ENCODE data around the gene SCAMP1.
"Not testable (repeated sequence)": the region's sequence is repeated elsewhere in the genome, so short reads cannot be mapped to it uniquely, and the experiment has no call there.

SCAMP1 gene, protein sequence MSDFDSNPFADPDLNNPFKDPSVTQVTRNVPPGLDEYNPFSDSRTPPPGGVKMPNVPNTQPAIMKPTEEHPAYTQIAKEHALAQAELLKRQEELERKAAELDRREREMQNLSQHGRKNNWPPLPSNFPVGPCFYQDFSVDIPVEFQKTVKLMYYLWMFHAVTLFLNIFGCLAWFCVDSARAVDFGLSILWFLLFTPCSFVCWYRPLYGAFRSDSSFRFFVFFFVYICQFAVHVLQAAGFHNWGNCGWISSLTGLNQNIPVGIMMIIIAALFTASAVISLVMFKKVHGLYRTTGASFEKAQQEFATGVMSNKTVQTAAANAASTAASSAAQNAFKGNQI

DNA sequence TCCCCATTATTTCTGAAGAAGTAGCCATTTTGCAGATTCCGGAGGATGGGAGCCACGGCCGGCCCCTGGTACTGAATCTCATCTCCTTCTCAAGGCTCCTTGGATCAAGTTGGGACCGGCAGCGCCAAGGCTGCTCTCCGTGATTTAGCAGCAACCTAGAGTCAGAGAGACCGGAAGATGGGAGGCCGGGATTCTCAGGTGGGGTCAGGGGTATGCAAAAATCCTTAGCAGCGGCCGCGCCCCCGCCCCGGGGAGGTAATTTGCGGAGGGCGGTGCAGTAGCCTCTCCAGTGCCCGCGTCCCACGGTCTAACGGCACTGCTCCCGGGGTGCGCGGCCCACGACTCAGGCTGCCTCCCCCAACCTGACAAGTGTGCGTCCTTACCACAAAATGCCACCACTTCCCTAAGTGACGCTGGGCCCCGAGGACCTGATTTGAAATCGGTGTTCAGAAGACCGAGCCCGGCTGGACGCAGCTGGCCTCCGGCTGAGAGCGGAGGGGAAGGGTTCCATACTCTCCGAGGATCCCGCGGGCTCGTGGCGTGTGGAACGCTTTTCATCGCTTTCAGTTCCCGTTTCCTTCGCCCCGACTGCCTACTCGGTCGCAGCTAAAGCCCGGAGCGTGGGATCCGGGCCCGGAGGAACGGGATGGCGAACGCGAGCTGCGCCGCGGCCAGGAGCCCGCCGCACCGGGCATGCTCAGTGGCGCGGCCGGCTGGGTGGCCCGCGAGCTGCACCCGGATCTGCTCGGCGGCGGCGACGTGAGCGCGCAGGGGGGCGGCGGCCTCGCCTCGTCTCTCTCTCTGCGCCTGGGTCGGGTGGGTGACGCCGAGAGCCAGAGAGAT, at the start of gene SCAMP1:
SCAMP1 (plus strand) TSS at position 787 of the 843 bp plus-strand sequence; CDS start at position 842, 55 bp downstream.
- DNase-seq (ENCODE audit: low read depth): peak; percentile 69

DNA sequence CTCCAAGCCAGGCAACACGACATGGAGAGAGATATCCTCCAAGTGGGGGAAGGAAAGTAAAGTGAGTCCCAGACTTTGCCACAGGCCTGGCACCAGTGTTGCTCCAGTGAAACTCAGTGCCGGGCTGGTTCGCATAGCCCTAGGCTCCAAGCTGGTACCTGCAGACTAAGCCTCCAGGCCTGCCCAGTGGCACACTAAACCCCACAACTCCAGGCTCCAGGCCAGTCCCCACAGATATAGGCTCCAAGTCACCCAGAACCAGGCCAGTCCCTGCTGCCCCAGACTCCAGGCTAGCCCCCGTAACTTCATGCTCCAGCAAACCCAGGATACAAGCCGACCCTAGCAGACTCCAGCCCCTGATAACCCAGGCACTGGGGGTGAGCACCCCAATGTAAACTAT, 42.9 kb upstream of the SCAMP1 start:
- DNase-seq (ENCODE audit: low read depth): no peak

DNA sequence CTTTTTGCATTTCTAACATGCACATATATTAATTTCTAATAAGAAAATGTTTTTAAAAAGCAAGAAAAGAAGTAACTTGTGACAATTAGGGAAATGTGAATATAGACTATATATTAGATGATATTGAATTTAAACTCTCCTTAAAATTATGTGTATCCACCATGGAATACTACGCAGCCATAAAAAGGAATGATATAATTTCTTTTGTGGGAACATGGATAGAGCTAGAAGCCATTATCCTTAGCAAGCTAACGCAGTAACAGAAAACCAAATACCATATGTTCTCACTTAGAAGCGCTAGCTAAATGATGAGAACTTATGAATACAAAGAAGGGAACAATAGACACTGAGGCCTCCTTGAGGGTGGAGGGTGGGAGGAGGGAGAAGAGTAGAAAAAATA, 42.1 kb upstream of the SCAMP1 start:
- DNase-seq (ENCODE audit: low read depth): no peak

DNA sequence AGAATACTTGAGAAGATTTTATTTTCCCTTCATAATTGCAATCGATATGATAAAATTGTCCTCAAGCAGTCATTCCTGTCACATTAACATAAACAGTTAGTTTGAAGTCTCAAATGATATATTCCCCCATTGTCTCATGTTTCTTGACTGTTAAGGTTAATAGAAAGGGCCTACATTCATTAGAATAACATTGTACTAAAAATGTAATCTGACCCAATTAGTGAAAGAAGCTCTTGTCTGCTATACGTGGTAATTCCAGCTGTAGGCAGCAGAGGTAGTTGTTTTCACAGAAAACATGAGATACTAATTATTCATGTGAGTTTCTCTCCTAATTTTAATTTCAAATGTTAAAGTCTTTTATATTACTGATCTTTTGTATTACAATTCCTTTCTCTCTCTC, 40.0 kb upstream of the SCAMP1 start:
- no peak for DNase-seq (ENCODE audit: low read depth)

DNA sequence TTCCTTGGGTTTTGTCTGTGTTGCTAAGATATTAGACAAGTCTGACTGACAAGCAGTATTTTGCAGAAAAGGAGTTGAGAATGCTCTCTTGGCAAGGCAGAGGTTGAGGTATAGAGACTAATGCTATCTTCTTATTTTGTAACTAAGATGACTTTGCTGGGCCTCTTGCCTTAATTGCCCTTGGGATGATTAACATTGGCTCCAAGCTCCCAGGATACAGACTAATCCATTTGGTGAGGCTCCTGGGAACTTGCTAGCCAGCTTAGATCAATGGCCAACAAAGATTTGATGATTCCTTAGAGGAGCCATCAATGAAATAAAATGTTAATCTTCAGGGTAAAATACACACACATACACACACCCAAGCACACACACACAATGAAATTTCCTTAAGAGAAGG, 37.2 kb upstream of the SCAMP1 start:
- no peak for DNase-seq (ENCODE audit: low read depth)

DNA sequence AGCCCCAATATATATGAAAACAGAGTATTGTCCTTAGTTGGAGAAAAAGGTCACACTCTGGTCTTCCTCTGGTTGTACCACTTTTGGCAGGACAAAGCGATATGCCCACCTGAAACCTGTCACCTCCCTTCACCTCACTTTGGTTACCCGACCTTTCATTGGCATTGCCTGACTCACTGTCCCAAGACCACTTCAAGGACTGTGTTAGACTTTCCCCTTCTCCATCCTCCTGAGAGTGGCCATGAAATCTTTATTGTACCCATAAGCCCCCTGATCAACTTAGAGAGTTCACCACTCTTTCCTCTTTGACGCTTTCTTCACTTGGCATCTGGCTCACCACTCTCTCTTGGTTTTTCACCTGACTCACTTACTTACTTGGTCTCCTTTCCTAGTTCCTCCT, 33.5 kb upstream of the SCAMP1 start:
- no peak for DNase-seq (ENCODE audit: low read depth)

DNA sequence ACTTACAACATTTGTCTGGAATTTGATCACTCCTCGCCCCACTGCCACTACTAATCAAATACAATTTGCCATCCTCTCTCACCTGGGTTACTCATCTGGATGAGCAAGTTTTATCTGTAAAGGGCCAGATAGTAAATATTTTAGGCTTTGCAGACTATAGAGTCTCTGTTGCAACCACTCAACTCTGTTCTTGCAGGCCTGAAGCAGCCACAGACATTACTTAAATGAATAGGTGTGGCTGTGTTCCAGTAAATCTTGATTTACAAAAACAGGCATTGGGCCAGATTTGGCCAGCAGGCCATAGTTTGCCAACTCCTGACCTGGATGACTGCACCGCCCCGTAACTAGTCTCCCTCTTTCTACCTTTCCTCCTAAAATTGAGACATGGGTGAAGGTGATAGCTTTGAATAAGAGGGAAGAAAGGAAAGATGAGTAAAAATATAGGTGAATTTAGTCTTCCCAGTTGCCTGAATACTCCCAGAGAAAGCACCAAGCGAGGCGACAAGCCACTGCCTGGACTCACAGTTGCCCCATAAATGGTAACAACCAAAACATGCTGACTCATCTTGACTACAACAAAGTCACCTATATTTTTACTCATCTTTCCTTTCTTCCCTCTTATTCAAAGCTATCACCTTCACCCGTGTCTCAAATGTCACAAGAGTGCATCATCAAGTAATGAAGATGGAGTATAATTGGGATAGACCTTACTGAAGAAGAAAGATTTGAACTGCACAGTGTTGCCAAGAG, 32.5 kb upstream of the SCAMP1 start:
- no peak for DNase-seq (ENCODE audit: low read depth)

DNA sequence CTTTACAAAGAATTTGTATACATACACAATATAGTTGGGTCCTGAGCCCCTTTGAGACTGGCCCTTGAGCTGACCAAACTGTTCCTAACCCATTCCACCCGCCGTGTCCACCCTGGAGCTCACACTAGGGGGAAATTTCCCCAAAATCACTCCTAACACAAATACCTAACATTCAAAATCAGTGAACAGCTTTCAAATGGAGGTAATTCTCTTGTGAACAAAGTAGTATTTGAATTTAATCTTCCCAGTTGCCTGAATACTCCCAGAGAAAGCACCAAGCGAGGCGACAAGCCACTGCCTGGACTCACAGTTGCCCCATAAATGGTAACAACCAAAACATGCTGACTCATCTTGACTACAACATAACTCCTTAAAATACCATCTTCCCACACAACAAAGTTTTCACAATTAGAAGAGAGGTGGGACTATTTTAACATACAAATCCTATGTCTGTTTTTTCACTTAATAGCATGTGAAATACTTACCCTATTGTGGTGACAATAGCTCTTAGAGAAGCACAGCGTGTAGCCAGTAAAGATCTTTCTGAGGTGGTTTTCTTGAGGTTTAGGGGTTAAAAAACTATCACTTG, 31.7 kb upstream of the SCAMP1 start:
- no peak for DNase-seq (ENCODE audit: low read depth)

DNA sequence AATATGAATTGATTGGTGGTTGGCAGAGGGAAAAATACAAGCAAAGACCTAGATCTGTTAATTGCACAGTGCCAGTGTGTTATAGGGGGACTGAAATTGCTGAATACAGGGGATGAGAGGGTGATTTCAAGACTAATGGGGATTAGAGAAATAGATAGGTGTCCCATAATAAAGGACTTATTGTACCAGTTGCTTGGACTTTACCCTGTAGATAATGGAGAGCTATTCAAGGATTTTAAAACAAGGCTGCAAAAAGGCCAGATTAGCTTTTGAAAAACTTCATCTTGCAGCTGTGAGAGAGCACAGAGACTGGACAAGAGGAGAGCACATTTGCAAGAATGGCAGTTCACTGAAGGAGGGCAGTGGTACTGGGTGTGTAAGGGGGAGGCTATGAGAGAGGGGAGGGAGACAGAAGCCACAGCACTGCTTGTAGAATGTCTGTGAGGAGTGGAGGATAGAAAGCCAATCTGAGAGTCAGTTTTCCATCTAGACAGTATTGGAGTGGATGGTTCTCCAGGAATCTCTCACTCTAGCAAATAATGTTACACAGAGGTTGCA, 28.8 kb upstream of the SCAMP1 start:
- no peak for DNase-seq (ENCODE audit: low read depth)

DNA sequence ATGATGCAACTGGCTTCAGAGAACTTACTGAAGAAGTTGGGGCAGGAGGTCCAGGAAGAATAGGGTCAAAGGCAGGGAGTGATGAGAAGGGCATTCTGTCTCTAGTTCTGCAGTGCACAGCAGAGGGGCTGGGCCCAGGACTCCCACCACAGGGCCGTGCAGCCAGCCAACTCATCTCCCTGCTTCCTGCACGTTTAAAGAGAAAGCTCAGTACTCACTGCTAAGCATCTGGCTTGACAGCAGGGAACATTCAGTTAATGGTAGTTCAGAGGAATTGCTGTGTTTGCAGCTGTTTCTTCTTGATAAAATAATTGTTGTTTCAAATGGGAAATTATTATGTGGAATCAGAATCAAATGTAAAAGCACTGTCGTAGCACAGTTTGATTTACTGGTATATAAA, 25.6 kb upstream of the SCAMP1 start:
- DNase-seq (ENCODE audit: low read depth): no peak

DNA sequence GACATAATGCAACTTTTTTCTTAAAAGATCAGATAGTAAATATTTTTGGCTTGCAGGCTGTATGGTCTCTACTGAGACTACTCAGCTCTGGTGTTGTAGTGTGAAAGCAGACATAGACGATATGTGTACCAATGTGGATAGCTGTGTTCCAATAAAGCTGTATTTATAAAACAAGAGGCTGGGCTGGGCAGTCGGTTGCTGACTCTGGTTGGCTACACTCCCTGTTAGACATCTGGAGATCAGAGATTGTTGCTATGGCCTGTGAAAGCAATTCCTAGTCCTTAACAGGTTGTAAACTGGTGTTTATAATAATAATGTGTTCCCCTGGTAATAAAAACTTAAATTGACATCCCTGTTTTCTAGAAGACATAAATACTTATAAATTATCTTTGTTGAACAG, 24.4 kb upstream of the SCAMP1 start:
- no peak for DNase-seq (ENCODE audit: low read depth)

DNA sequence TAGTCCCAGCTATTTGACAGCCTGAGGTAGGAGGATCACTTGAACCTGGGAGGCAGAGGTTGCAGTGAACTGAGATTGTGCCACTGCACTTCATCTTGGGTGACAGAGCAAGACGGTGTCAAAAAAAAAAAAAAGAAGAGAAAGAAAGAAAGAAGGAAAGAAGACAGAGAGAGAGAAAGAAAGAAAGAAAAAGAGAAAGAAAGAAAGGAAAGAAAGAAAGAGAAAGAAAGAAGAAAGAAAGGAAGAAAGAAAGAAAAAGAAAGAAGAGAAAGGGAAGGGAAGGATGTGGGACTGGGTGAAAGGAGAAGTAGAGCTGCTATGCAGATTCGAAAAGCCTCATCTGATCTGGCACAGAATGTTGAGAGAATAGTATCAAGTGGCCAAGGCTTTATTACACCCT, 23.7 kb upstream of the SCAMP1 start:
- DNase-seq (ENCODE audit: low read depth): no peak

DNA sequence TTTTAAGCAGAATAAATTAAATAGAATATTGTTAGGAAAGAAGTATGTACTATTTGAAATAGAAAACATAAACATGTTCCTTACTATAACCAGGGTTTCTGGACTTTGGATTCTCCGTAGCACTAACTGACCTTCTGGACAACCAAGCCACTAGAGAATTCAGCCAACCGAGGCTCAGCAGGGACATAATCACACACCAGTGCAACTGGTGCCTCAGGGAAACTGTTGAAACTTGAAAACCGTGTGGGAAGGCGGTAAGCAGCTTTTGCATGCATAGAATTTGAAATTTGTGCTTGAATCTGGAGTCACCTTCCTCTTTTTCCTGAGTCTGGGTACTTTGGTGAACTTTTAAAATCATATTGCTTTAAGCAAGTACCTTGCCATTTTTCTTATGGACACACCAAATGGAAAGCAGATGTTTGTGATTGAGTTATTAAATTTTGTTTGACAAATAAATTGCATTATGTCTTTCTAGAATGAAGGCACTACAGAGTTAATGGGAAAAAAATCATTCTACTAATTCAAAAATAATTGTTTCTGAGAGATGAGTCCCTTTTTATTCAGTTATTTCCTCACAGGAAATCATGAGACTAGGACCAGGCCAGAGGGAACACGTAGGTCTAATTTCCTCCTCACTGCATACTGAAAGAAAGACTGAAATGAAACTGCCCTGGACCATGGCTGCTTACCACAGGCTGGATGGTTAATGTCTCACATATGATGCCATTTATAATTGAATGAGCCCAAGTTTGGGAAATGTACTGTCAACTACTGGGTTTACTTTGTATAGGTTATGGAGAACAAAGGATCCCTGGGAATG, 20.6 kb upstream of the SCAMP1 start:
- DNase-seq (ENCODE audit: low read depth): no peak

DNA sequence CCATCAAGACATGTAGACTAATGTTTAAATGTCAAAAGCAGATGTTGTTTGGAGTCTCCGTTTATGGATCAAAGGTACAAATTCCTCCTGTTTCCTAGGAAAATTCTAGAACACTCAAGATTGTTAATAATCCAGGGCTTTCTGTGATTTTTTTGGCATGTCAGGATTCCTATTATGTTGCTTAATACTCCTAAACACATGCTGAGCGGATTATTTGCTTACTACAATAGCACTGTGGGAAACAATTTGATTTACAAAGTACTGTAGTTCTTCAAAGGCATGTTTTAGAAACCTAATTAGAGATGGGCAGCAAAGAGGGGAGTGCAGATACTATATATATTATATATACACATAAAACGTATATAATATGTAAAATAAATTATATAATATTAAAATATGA, 19.0 kb upstream of the SCAMP1 start:
- no peak for DNase-seq (ENCODE audit: low read depth)

DNA sequence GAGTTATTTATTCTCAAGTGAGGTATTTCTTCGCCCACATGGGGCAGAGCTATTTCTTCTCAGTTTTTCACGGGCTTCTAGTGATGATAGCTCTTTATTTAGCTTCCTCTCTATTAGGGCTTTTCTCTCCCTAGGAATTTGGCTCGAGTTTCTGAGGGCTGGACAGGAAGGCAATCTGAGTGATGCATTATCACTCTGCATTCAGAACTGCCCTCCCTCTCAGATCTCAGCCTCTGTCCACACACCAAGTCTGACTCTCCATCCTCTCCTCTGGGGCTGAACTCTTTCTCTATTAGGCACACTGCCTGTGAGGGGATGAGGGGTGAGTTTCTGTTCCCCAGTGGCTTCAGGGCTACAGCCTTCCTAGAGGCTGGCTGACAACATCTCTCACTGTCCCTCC, 14.9 kb upstream of the SCAMP1 start:
- DNase-seq (ENCODE audit: low read depth): no peak

DNA sequence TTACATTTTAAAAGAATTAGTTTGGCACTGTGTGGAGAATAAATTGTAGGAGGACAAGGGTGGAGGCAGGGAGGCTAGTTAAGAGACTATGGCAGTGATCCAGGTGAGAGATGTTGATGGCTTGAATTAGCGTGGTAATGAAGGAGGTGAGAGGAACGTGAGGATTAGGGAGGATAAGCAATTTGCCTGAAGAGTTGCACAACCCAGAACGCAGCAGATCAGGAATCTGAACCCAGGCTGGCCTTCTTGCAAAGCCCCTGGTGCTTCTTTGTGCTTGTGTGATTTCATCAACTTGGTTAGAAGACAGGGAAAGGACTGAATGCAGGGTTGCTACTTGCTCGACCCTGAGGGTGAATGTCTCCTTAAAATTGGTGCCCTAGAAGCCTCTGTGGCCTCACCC, 6.9 kb upstream of the SCAMP1 start:
- DNase-seq (ENCODE audit: low read depth): no peak

DNA sequence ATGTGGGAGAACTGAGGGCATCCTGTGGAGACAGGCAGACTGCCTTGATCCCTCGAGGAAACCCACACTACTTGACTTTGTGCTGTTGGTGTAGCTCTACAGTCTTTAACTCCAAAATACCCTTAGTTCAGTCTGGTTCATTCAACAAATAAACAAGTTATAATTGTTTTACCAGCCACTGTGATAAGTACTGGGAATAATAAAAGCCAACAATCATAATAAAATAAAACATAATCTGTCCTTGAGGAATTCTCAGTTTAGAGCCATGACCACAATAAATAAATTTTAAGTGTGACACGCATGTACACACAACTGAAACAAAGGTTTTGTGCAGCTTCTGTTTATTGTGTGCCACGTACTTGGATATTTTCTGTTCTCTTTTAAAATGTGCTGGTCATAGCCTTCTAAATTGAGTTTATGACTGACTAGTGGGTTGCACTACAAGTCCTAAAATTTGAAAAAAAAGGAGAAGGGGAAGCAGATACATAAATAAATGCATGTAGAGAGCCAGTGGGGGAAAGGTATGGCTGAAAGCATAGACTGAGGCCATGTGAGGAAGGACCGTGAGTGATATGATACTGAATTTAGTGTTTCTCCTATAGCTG, 6.2 kb upstream of the SCAMP1 start:
- DNase-seq (ENCODE audit: low read depth): no peak

DNA sequence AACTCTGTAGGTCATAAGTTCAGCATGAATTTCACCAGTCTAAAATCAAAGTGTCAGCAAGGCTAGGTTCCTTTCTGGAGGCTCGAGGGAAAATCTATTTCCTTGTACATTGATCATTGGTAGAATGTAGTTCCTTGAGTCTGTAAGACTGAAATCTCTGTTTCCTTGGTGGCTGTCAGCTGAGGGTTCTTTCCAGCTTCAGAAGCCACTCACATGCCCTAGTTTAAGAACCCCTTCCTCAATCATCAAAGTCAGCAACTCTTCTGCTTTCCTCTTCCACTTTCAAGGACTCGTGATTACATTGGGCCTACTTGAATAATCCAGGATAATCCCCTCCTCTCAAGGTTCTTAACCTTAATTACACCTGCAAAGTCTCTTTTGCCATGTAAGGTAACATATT, 4.9 kb upstream of the SCAMP1 start:
- DNase-seq (ENCODE audit: low read depth): no peak

DNA sequence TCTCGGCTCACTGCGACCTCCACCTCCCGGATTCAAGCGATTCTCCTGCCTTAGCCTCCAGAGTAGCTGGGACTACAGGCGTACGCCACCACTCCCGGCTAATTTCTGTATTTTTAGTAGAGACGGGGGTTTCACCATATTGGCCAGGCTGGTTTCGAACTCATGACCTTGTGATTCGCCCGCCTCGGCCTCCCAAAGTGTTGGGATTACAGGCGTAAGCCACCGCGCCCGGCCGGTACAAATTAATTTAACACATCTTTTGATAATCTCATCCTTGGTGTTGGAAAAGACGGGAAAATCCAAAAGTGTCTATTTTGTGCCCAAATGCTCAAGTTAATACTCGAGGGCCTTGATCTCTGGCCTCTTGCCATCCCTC, 974 bp upstream of the SCAMP1 start:
- not testable (repeated sequence) for DNase-seq (ENCODE audit: low read depth)

DNA sequence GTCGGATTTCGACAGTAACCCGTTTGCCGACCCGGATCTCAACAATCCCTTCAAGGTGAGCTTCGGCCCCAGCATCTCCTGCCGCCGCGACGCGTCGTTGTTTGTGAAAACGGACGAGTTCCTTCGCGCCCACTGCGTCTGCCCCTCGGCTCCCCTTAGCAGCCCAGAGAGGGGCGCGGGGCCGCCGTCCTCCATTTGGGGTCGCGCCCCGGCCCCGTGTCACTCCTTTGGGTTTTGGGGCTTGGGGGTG, 182 bp downstream of the SCAMP1 start:
- no peak for DNase-seq (ENCODE audit: low read depth)
